Neutrophil (primary cell): ENCODE results near the gene HEATR3.

ENCODE experiments used
- H3K27ac ChIP-seq: fragments of 200-600 bp; sonication (generic); 2 replicates; pipeline ENCODE4 v1.5.1; 2016; ENCODE audit warnings: mild to moderate bottlenecking, moderate library complexity
- H3K27me3 ChIP-seq: fragments of 200-600 bp; sonication (generic); 2 replicates; pipeline ENCODE4 v1.6.0; 2016; ENCODE audit warnings: mild to moderate bottlenecking
- H3K36me3 ChIP-seq: fragments of 200-600 bp; sonication (generic); 2 replicates; pipeline ENCODE4 v1.5.1; 2017
- H3K4me1 ChIP-seq, 2 experiments: fragments of 200-600 bp in 1 of 2; sonication (generic) in 1 of 2; 1 replicate in 1 of 2; 2 replicates in 1 of 2; pipeline versions ENCODE4 v1.5.1 to v1.6.1; 2013 to 2016; ENCODE audit warnings: low read depth in 1 of 2, low read length in 1 of 2, mild to moderate bottlenecking in 1 of 2, moderate library complexity in 1 of 2; ENCODE audit not compliant: control insufficient read depth in 1 of 2, insufficient read depth in 1 of 2
- H3K4me3 ChIP-seq, 2 experiments: fragments of 200-600 bp in 1 of 2; sonication (generic) in 1 of 2; 1 replicate in 1 of 2; 2 replicates in 1 of 2; pipeline ENCODE4 v1.5.1; 2013 to 2016; ENCODE audit warnings: low read depth in 1 of 2, low read length in 1 of 2, mild to moderate bottlenecking in 1 of 2, moderate library complexity in 1 of 2
- H3K9me3 ChIP-seq: fragments of 200-600 bp; sonication (generic); 2 replicates; pipeline ENCODE4 v1.5.1; 2016
- CTCF ChIP-seq: fragments of 200-600 bp; sonication (generic); IDR thresholded peaks from 2 replicates; pipeline ENCODE4 v1.5.1; 2016; ENCODE audit warnings: antibody characterized with exemption

Gene HEATR3

DNA sequence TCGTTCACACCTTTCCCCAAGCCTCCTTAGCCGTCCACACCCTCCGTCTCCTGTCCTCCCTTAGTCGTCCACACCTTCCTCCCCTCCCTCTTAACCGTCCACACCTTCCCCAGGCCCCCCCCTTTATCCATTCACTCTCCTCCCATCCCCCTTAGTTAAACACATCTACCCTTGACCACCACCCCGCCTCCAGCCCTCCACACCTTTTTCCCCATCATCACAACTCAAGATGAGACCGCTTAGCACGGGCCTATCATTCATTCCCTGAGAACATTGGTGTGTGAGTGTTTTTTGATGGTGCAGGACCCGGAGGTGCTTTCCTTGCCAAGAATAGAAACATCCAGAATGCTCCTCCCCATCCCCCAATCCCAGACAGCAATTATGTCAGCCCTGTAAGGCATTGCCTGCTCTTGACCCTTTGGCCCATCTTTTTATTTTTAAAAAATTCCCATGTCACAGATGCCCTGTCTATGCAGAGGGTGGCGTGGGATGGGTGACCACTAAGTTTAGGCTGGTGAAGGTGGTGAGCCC, 88.7 kb downstream of the HEATR3 start:
- Histone ChIP-seq H3K27ac (peak overlapping the region; percentile 93), H3K36me3 (no peaks in the 10 kb centered on the region), H3K27me3 (no peaks in the 10 kb centered on the region), H3K4me3 (peak overlapping the region; percentile 84 to 86), H3K4me1 (peaks cover 31 to 32% of the 10 kb centered on the region in 2 experiments), H3K9me3 (no peaks in the 10 kb centered on the region)
- no peak for TF ChIP-seq CTCF

DNA sequence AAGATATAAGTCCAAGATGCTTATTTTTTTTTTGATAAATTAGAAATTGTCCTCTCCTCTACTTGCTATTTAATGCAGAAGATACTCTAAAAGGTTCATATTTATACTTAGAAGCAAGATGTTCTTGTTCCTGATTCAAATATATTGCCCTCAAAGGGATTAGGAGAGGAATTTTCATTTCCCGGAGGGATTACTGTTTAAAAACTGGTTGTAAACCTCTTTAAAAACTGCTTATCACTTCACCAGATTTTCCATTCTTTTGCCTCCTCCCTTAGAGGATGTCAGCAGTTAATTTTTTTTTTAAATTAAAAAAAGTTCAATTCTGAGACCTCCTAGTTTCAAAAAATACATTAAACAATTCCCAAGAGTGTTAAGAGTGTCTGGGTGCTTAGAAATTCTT, 90.2 kb downstream of the HEATR3 start:
- H3K4me3 ChIP-seq = peak overlapping the region; percentile 84 to 86
- no peaks in the 10 kb centered on the region for H3K9me3 ChIP-seq
- H3K27me3 ChIP-seq = no peaks in the 10 kb centered on the region
- TF ChIP-seq CTCF = no peak
- H3K27ac ChIP-seq = peak overlapping the region; percentile 93
- H3K36me3 ChIP-seq = no peaks in the 10 kb centered on the region
- H3K4me1 ChIP-seq = peaks cover 31 to 32% of the 10 kb centered on the region in 2 experiments
